Right atrium auricular region (tissue), 2 donors: ENCODE data around the gene CASD1. TPM values are rescaled to one million over a fixed set of nuclear protein-coding genes. Genes with fewer than 3 reads are reported as not detected.

Experiments used
- DNase-seq: peaks from one replicate; pipeline ENCODE4 v3.0.0-alpha.2; 2019; ENCODE audit warnings: low spot score
- H3K27ac ChIP-seq, 2 donors: fragments of 200-600 bp; sonication (generic); 1 replicate in 1 of 2; 2 replicates in 1 of 2; pipeline ENCODE4 v1.5.1; 2016 to 2019
- H3K27me3 ChIP-seq, 2 donors: fragments of 200-600 bp; sonication (generic); one replicate each; pipeline versions ENCODE4 v1.5.1 to v1.6.0; 2017 to 2019
- H3K36me3 ChIP-seq: fragments of 200-600 bp; sonication (generic); one replicate; pipeline ENCODE4 v1.5.1; 2016
- H3K4me1 ChIP-seq, 2 donors: fragments of 200-600 bp; sonication (generic); one replicate each; pipeline versions ENCODE4 v1.5.1 to v1.6.0; 2017 to 2019
- H3K4me3 ChIP-seq, 2 donors: fragments of 200-600 bp; sonication (generic); 1 replicate in 1 of 2; 2 replicates in 1 of 2; pipeline ENCODE4 v1.5.1; 2017 to 2019; ENCODE audit warnings: mild to moderate bottlenecking in 1 of 2, moderate library complexity in 1 of 2
- H3K9me3 ChIP-seq, 2 donors: fragments of 200-600 bp; sonication (generic); one replicate each; pipeline ENCODE4 v1.5.1; 2019
- total RNA-seq, 2 donors: library from RNA; depleted of rRNA; stranded (reverse); fragments of >200 nt; gene quantifications; one replicate each; pipeline ENCODE4 v1.1.0, GENCODE V29; 2016
- TF ChIP-seq, protein P1 (sequence below), 2 donors: fragments of 200-600 bp; sonication (generic); IDR thresholded peaks; one replicate each; pipeline ENCODE4 v1.5.1; 2019; ENCODE audit warnings: antibody characterized with exemption in 2 of 2

Gene CASD1
- total RNA-seq, 2 donors from 2014 or later, result 15.6 to 25.5 TPM

DNA sequence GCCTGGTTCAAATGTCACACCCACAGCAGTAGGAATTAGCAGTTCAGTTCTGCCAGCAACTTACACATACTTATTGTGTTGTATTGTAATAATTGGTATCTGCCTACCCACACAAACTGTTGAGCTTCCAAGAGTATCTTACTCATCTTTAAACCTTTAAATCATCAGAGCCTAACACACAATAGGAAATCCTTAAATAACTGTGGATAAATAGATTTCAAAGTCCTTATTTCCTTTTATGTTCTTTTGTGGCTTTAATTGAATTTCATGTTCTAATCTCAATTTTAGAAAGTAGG is 3.9 kb downstream of the CASD1 start:
- TF ChIP-seq, protein P1, sequence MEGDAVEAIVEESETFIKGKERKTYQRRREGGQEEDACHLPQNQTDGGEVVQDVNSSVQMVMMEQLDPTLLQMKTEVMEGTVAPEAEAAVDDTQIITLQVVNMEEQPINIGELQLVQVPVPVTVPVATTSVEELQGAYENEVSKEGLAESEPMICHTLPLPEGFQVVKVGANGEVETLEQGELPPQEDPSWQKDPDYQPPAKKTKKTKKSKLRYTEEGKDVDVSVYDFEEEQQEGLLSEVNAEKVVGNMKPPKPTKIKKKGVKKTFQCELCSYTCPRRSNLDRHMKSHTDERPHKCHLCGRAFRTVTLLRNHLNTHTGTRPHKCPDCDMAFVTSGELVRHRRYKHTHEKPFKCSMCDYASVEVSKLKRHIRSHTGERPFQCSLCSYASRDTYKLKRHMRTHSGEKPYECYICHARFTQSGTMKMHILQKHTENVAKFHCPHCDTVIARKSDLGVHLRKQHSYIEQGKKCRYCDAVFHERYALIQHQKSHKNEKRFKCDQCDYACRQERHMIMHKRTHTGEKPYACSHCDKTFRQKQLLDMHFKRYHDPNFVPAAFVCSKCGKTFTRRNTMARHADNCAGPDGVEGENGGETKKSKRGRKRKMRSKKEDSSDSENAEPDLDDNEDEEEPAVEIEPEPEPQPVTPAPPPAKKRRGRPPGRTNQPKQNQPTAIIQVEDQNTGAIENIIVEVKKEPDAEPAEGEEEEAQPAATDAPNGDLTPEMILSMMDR (IDR thresholded peaks at IDR 0.05), result no peak
- Histone ChIP-seq H3K36me3 (no peaks in the 10 kb centered on the region), H3K4me3 (no peak overlapping the region), H3K9me3 (no peaks in the 10 kb centered on the region), H3K27ac (no peak overlapping the region), H3K4me1 (peaks cover 0 to 42% of the 10 kb centered on the region in 2 donors), H3K27me3 (no peaks in the 10 kb centered on the region)
- no peak for DNase-seq

DNA sequence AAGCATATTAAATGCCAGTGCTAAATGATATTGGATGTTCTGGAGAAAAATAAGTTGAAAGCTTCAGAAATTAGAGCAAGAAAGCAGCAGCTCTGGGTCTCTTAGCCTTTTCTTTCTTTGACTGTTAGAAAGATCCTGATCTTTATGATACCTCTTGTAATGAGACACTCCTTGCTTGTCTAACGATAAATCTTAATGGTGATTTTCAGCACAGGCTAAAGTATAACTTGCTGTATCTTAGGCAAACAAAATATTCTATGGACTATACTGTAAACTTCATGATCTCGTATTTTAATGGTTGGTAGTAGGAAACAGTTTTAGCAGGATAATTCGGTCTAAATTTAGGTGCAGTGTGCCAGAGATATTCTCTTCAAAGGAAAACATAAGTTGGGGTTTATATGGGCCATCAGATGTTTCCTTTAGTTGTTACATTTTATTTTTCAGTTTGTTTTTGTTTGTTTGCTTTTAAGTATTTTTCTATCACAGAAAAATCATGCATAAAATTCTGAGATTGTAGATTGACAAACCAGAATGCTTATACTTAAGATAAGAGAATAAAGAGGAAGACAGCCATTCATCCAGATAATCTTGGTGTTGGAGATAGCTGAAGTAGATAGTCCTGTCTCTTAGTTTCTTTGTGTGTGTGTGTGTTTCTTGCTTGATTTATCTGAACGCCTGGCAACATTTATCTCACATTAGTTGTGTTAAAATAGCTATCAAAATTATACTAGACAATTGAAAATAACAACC is 4.7 kb downstream of the CASD1 start:
- DNase-seq, result no peak
- Histone ChIP-seq H3K4me3 (no peak overlapping the region), H3K9me3 (no peaks in the 10 kb centered on the region), H3K4me1 (peaks cover 0 to 38% of the 10 kb centered on the region in 2 donors), H3K27me3 (no peaks in the 10 kb centered on the region), H3K27ac (no peak overlapping the region), H3K36me3 (no peaks in the 10 kb centered on the region)
- TF ChIP-seq, protein P1 (IDR thresholded peaks at IDR 0.05), result no peak

DNA sequence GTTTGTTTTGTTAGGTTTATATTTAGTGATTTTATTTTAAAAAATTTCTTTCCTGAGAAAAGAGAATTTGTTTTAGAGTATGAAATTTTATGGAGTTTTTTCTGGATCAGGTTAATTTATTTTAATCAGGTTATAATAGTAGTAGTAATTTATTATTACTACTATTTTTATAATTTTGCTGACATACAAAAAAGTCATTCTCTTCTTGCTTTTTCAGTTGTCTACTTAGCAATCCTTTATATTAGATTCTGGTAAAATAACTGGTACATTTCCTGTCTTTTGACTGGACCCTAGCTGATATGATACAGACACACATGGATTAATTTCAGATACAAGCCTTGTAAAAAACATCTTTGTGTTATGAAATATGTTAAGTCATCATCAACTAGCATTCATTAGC is 5.3 kb downstream of the CASD1 start:
- TF ChIP-seq, protein P1 (IDR thresholded peaks at IDR 0.05), result no peak
- no peak for DNase-seq
- Histone ChIP-seq H3K27me3 (no peaks in the 10 kb centered on the region), H3K36me3 (no peaks in the 10 kb centered on the region), H3K9me3 (no peaks in the 10 kb centered on the region), H3K4me1 (peaks cover 0 to 36% of the 10 kb centered on the region in 2 donors), H3K4me3 (no peak overlapping the region), H3K27ac (no peak overlapping the region)

DNA sequence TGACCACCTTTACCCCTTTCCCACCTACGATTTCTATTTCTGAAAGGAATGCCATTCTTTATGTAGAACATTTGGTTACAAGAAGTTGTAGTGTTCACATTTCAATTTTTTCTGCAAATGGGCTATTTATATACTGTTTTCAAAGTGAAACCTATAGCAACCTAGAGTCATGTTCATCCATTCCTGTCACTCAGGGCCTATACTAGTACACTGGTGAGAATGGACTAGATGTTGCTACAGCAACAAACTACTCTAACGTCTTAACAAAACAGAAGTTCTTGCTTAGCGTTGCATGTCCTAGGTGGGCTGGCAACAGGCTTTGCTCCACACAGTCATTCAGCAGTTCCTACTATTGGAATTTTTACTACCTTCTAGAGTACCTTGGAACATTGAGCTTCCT is 16.3 kb downstream of the CASD1 start:
- DNase-seq, result no peak
- TF ChIP-seq, protein P1 (IDR thresholded peaks at IDR 0.05), result no peak
- H3K4me3 ChIP-seq, result no peak overlapping the region
- no peaks in the 10 kb centered on the region for H3K27me3 ChIP-seq
- peaks cover 12% of the 10 kb centered on the region for H3K36me3 ChIP-seq
- no peak overlapping the region for H3K27ac ChIP-seq
- H3K4me1 ChIP-seq, result no peaks in the 10 kb centered on the region
- H3K9me3 ChIP-seq, result no peaks in the 10 kb centered on the region

DNA sequence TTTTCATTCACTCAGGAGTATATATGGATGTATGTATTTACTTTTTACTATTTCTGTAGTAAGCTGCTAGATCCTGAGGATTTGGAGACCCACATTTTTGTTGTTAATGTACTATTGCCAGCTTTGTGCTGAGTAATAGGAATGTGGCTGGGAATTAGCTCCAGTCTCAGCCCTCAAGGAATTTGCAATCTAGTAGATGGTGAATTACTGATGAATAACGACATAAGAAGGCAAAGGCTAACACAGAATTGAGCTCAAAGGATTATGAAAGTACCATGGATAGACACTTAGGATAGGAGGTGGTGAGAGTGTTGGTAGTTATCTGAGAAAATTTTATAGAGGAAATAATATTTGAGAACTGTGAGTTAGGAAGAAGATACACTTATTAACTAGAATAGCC is 19.9 kb downstream of the CASD1 start:
- Histone ChIP-seq H3K27me3 (no peaks in the 10 kb centered on the region), H3K27ac (no peak overlapping the region), H3K9me3 (no peaks in the 10 kb centered on the region), H3K4me1 (no peaks in the 10 kb centered on the region), H3K4me3 (no peak overlapping the region), H3K36me3 (peaks cover 17% of the 10 kb centered on the region)
- TF ChIP-seq, protein P1 (IDR thresholded peaks at IDR 0.05), result no peak
- no peak for DNase-seq

DNA sequence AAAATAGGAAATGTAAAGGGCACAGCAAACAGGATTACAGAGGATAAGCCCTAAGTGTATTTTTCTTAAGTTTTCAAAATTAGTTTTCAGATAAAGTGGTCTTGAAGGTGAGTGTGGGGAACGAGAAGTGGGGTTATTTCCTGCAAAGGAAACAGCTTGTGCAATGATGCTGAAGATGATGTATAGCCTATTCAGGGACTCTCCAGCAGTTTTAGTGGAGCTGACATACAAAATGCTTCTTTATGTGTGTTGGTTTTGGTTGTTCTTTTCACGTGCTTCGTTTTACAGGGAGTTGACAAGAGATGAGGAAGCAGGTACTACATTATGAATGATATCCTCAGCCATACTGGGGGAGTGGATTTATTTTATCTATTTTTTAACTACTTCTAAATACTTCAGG is 20.5 kb downstream of the CASD1 start:
- TF ChIP-seq, protein P1 (IDR thresholded peaks at IDR 0.05), result no peak
- Histone ChIP-seq H3K27ac (no peak overlapping the region), H3K4me1 (no peaks in the 10 kb centered on the region), H3K27me3 (no peaks in the 10 kb centered on the region), H3K36me3 (peaks cover 22% of the 10 kb centered on the region), H3K4me3 (no peak overlapping the region), H3K9me3 (no peaks in the 10 kb centered on the region)
- DNase-seq, result no peak
